Measurements from ENCODE around the gene FBXL14.

The FBXL14 gene

GRCh38 chr12:1580526-1580925, 13.9 kb downstream of the FBXL14 start:
- POLR2A ChIA-PET = no interaction called here
- no peak overlapping the region for H3K27ac ChIP-seq (ENCODE audit: extremely low read depth, low read depth, low read length)
- peaks cover 8% of the 10 kb centered on the region for H3K4me1 ChIP-seq (ENCODE audit: control insufficient read depth, insufficient read depth, low read length)
- no peaks in the 10 kb centered on the region for H3K9me3 ChIP-seq (ENCODE audit: control insufficient read depth, insufficient read depth, low read depth, low read length)
- no peak overlapping the region for H3K4me3 ChIP-seq (ENCODE audit: low read depth, low read length)
- CTCF ChIA-PET = interaction anchor here (1.0 to 10.7 kb wide), 2 partner anchors 123 to 462 kb away, joined by 4 to 196 read pairs; no protein-coding TSS in a partner anchor
- H3K36me3 ChIP-seq (ENCODE audit: control insufficient read depth in 2 of 2, insufficient read depth in 1 of 2, low read length in 2 of 2) = no peaks in the 10 kb centered on the region; a peak in 1 of 3 replicates
- no peak for TF ChIP-seq ZBTB49 (tag by site-specific recombination; IDR thresholded peaks at IDR 0.05; ENCODE audit: low read depth)
- no peak for TF ChIP-seq ZNF175 (tag by site-specific recombination; IDR thresholded peaks at IDR 0.05)
- TF ChIP-seq ZSCAN16 (tag by site-specific recombination; IDR thresholded peaks at IDR 0.05) = no peak
- TF ChIP-seq WT1 (tag by site-specific recombination; IDR thresholded peaks at IDR 0.05) = no peak
- no peak for TF ChIP-seq ZNF398 (tag by site-specific recombination; IDR thresholded peaks at IDR 0.05)
- no peak for TF ChIP-seq ZNF148 (tag by site-specific recombination; IDR thresholded peaks at IDR 0.05; ENCODE audit: borderline replicate concordance)
- no peak for TF ChIP-seq ZNF16 (tag by site-specific recombination; IDR thresholded peaks at IDR 0.05; ENCODE audit: low read depth)
- no peak for TF ChIP-seq ZNF248 (tag by site-specific recombination; IDR thresholded peaks at IDR 0.05)
- TF ChIP-seq ZNF302 (tag by site-specific recombination; IDR thresholded peaks at IDR 0.05; ENCODE audit: low read depth) = no peak
- TF ChIP-seq ZNF768 (tag by site-specific recombination; IDR thresholded peaks at IDR 0.05) = no peak
- TF ChIP-seq ZNF112 (tag by site-specific recombination; IDR thresholded peaks at IDR 0.05) = no peak
- no peak for TF ChIP-seq ZNF488 (tag by site-specific recombination; IDR thresholded peaks at IDR 0.05)
- TF ChIP-seq PRDM2 (tag by site-specific recombination; IDR thresholded peaks at IDR 0.05; ENCODE audit: borderline replicate concordance) = no peak
- TF ChIP-seq AEBP2 (tag by site-specific recombination; IDR thresholded peaks at IDR 0.05; ENCODE audit: borderline replicate concordance) = no peak
- TF ChIP-seq ZNF792 (tag by site-specific recombination; IDR thresholded peaks at IDR 0.05) = no peak
